Inflammatory macrophage (primary cell): ENCODE data around the gene ABCC3.

ENCODE experiments used
- DNase-seq, 2 donors: peaks; one replicate each; pipeline ENCODE4 v3.0.0-alpha.2; 2020 to 2022
- total RNA-seq, 18 experiments: gene quantifications; one replicate each; lab custom pipeline; 2026; ENCODE audit warnings: mixed read lengths in 6 of 18, inconsistent platforms in 2 of 18; lab: John Stamatoyannopoulos, UW

The ABCC3 gene
- 42.4 to 151 (median 85.9) reads per million in 18 experiments for total RNA-seq

GRCh38 chr17:50634224-50634914 lies at the start of gene ABCC3:
Gene ABCC3 (plus strand): TSS chr17:50634881. CDS start chr17:50634937, 56 bp downstream.
- DNase-seq: peak; percentile 85 to 86

GRCh38 chr17:50585346-50585745 lies 49.3 kb upstream of the ABCC3 start:
- no peak for DNase-seq

GRCh38 chr17:50585891-50586290 lies 48.8 kb upstream of the ABCC3 start:
- no peak for DNase-seq

- DNase-seq: no peak
Observed at GRCh38 chr17:50586421-50587247, 48.0 kb upstream of the ABCC3 start.

- DNase-seq: no peak
Observed at GRCh38 chr17:50587571-50587970, 47.1 kb upstream of the ABCC3 start.

GRCh38 chr17:50588391-50589049 lies 46.2 kb upstream of the ABCC3 start:
- DNase-seq: no peak

- no peak for DNase-seq
Observed at GRCh38 chr17:50589095-50589705, 45.5 kb upstream of the ABCC3 start.

GRCh38 chr17:50590946-50591737 lies 43.5 kb upstream of the ABCC3 start:
- DNase-seq: no peak

- no peak for DNase-seq
Observed at GRCh38 chr17:50593321-50593720, 41.4 kb upstream of the ABCC3 start.

GRCh38 chr17:50594128-50594823 lies 40.4 kb upstream of the ABCC3 start:
- peak; percentile 43 to 50 for DNase-seq

- DNase-seq: no peak
Observed at GRCh38 chr17:50594892-50595291, 39.8 kb upstream of the ABCC3 start.

GRCh38 chr17:50596191-50597037 lies 38.3 kb upstream of the ABCC3 start:
- no peak for DNase-seq

GRCh38 chr17:50598487-50598886 lies 36.2 kb upstream of the ABCC3 start:
- DNase-seq: no peak

GRCh38 chr17:50599606-50600005 lies 35.1 kb upstream of the ABCC3 start:
- DNase-seq: no peak

- no peak for DNase-seq
Observed at GRCh38 chr17:50601823-50602375, 32.8 kb upstream of the ABCC3 start.

- no peak for DNase-seq
Observed at GRCh38 chr17:50602836-50603235, 31.8 kb upstream of the ABCC3 start.

GRCh38 chr17:50603340-50603739 lies 31.3 kb upstream of the ABCC3 start:
- no peak for DNase-seq

- no peak for DNase-seq
Observed at GRCh38 chr17:50604513-50604912, 30.2 kb upstream of the ABCC3 start.

GRCh38 chr17:50605429-50605828 lies 29.3 kb upstream of the ABCC3 start:
- no peak for DNase-seq

GRCh38 chr17:50607522-50608175 lies 27.0 kb upstream of the ABCC3 start:
- peak; percentile 44 to 62 for DNase-seq
